Ramos (cell line): ENCODE measurements around the gene RIPK3.
"Not testable (repeated sequence)": the region's sequence is repeated elsewhere in the genome, so short reads cannot be mapped to it uniquely, and the experiment has no call there.

ENCODE experiments used
- in situ Hi-C: fragments of 300-500 bp; cut with MboI; formaldehyde crosslinking; loops from one replicate; pipeline ENCODE4 v1.14.3; 2022; ENCODE audit warnings: low sequenced_read_pairs; ENCODE audit not compliant: unreplicated experiment

The RIPK3 gene

GRCh38 chr14:24351517-24351916 is 11.7 kb upstream of the RIPK3 start:
- in situ Hi-C loops = no loop called here

- in situ Hi-C loops = no loop called here
These were observed 10.0 kb upstream of the RIPK3 start for GRCh38 chr14:24349742-24350141.

GRCh38 chr14:24348186-24348585 is 8.4 kb upstream of the RIPK3 start:
- in situ Hi-C loops = no loop called here

DNA sequence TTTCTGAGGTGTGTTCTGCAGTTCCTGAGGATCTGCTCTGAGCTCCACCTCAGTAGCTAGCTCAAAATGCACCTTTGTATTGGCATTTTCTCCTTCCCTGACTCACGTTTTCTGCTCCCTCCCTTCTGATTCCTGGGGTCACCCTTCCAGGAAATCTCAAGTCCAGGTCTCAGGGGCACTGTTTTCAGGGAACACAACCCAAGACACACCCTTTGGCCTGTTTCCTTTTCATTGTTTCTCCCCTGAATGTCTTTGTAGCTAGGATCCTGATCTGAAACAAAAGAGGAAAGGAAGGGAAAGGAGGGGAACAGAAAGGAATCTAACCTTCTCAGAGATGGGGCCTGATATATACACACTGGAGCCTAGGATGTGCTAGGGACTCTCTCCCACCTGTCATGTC is 7.3 kb upstream of the RIPK3 start:
- in situ Hi-C loops = no loop called here

- in situ Hi-C loops = no loop called here
These were observed 4.2 kb upstream of the RIPK3 start for GRCh38 chr14:24343795-24344660.

- in situ Hi-C loops = no loop called here
These were observed 3.1 kb upstream of the RIPK3 start for GRCh38 chr14:24342889-24343288.

DNA sequence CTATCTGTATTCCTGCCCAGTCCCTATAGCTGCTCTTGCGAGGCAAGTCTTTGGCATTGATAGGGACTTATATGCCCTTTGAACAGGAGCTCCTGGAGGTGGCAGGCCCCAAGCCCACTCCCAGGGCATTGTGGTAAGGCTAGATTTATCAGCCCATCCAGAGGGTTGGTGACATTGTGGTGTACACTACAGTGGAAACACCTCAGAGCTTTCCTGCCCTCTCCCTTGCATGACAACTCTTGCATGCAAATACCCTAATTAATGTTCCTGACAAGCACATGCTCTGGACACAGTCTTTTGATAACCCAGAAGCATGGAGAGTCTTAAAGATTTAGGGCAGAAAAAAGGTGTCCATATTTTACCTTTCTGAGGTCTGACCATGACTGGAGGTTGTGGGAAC is 815 bp upstream of the RIPK3 start:
- in situ Hi-C loops = no loop called here

GRCh38 chr14:24338843-24339242 is 948 bp downstream of the RIPK3 start:
- in situ Hi-C loops = no loop called here

DNA sequence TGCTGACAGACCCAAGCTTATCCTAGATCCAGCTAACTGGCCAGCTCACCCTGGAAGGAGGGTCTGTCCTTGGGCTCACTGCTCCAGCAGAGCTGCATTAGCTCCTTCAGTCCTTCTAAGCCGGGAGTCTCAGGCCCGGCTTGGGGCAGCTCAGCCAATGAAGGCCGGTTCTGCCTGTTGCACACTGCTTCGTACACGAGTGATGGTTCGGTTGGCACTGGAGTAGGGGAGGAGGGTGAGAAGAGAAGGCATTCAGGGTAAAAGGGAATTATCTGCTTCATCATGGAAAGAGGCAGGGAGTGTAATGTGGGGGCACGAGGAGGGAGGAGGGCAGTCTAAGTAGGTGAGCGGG is 2.0 kb downstream of the RIPK3 start:
- in situ Hi-C loops = no loop called here

GRCh38 chr14:24337144-24337823 is 2.5 kb downstream of the RIPK3 start:
- in situ Hi-C loops = no loop called here

- in situ Hi-C loops = no loop called here
These were observed 4.2 kb downstream of the RIPK3 start for GRCh38 chr14:24335461-24336171.

DNA sequence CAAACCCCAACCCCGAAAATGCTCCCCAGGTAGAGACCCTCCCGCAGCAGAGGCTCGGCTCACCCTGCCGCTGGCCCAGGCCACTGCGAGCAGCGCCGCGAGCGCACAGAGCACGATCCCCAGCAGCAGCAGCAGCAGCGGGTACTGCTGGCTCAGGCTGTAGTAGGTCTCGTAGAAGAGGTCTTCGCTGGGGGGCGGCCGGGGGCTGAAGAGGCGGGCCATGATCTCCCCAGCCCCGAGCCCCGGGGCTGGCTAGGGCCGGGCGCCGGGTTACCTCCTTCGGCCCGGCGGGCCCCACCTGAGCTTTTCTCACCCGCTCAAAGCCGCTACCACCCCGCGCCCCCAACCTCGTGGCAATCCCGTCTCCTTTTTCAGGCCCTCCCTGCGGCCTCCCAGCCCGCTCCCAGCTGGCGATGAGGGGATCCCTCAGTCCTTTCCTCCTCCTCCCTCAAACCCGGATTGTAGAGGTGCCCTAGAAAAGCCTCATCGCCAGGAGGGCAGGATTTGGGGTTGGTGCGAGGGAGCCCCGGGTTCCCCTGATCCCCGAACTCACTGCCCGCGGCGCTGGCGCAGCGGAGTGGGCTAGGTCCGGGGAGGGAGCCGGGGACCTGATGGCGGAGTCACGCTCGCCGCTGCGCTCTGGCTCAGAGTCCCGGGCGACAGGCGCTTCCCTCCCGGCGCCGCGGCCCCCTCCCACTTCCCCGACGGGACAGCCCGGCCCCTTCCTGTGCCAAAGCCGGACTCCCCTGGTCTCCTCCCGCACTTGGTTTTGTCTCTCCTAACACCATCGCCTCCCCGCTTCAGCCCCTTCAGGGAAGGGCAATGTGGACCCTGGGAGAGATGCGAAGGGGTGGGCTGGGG is 5.1 kb downstream of the RIPK3 start, which contains the start of gene ADCY4:
ADCY4 (minus strand) TSS at position 641 of the 861 bp plus-strand sequence; CDS start at position 222, 419 bp downstream.
- in situ Hi-C loops = loop anchor here (5.0 kb wide), 1 partner anchor 98 kb away; no protein-coding TSS in a partner anchor

DNA sequence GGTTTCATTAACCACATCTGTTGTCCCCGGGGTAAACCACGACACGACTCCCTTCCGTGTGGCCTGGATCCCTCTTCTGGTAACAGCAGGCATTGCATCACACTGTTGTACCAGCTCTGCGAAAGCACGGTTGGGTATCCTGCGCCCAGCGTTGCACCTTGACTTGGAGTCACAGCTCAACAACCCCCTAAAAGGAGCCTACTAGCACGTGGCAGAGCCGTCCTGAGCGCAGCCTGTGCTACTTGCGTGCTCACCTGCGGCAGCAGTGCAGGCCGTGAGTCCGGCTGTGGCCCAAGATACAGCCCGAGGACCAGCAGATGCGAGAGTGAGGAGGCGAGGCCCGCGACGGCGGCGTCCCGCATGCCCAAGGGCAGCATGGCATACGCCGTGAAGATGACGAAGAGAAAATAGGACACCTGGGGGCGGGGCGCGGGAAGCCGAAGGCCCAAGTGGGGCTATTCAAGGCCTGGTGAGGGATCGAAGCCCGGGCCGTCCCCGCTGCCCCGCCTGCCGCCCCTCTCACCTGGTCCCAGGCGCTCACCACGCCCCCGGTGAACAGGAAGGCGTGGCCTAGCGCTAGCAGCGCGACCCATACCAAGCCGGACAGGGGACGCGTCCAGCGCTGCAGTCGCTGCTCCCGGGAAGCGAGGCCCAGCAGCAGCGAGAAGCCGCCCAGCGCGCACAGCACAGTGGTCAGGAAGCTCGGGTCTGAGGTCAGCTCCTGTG is 7.4 kb downstream of the RIPK3 start:
- in situ Hi-C loops = loop anchor here (5.0 kb wide), 1 partner anchor 100 kb away; no protein-coding TSS in a partner anchor

DNA sequence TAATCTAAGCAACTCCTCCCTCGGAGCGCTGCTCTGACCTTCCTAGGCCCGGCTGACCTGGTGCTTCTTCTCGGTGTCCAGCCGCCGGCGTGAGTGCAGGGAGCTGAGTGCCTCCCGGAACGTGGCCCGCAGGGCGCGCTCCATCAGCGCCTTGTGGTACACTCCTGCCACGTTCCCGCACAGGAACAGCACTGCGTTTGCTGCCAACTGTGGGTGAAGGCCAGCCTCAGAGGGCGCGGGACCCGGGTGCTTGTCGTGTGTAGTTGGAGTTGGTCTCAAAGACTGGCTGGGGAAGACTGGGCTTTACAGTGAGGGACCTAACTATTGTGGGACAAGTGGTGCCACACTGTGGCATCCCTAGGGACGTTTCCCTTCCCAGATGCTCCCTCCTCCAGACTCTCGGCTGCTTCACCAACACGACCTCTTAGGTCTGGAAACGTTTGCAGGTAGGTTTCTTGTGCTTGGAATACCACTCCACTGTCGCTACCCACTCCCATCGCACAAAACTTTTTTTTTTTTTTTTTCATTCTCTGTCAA is 8.0 kb downstream of the RIPK3 start:
- in situ Hi-C loops = loop anchor here (5.0 kb wide), 1 partner anchor 101 kb away; no protein-coding TSS in a partner anchor

DNA sequence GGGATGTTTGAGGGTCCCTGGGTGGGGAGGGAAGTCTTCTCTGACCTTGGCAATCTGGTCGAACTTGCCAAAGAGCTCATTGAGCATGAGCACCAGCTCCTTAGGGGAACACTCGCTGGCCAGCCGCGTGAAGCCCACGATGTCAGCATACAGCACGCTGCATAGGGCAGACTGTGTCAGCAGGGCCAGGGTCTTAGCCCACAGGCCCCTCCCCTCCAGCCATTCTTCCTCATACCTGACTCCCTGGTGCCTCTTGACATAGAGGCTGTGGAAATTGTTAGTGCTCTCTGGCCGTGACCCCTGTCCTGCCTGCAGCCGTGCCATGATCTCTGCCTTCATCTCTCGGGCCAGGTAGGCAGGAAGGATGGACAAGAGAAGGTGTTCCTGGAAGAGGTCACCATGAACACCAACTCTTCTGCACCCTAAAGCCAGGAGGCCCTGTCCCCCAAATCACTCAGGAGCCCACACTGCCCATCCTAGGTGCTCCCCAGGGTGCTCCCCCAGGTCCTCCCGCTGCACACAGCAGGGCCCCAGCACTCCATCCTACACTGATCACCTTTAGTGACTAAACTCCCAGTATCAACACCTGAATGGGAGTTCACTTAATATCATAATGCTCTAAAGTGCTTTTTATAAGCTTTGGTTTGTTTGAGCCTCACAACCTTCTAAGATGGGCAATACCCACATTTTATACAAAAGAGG is 8.7 kb downstream of the RIPK3 start:
- in situ Hi-C loops = loop anchor here (5.0 kb wide), 1 partner anchor 101 kb away; no protein-coding TSS in a partner anchor

- in situ Hi-C loops = loop anchor here (5.0 kb wide), 1 partner anchor 103 kb away; no protein-coding TSS in a partner anchor
These were observed 10.1 kb downstream of the RIPK3 start for GRCh38 chr14:24329736-24330135.

DNA sequence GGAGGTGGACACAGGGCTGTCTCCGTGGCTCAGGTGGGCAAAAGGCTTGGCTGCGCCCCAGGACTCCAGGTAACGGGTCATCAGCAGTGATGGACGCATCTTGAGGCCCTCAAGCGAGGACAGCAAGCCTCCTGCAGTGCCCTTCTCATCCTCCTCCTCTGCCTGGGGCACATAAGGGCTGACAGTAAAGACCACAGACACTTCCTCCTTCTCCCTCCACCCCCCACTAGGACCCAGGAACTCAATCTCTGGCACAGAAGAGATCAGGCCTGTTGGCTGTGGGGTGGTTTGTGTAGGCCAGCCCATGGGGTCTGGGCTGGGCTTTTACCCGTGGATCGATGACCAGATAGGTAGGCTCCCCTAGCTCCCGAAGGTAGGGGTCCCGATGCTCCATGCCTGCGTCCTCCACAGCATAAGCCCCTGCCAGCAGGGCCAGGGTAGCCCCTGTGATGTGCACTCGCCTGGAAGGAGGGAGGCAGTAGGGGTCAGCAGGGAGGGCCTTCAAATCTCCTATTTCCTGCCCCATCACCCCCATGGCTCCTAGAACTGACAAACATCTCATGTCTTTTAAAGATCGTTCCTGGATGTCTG is 10.6 kb downstream of the RIPK3 start:
- in situ Hi-C loops = no loop called here

GRCh38 chr14:24327914-24328313 is 11.9 kb downstream of the RIPK3 start:
- in situ Hi-C loops = not testable (repeated sequence)
